K562 (cell line): Measurements from ENCODE around the gene RIMS3. TPM values are rescaled to one million over a fixed set of nuclear protein-coding genes. Genes with fewer than 3 reads are reported as not detected.

Experiments
- DMBX1 ChIP-seq: fragments of 250-450 bp; sonication (Bioruptor Pico); IDR thresholded peaks from 2 replicates; pipeline ENCODE4 v1.8.0; 2022; ENCODE audit warnings: inconsistent platforms, mild to moderate bottlenecking, moderate library complexity, borderline replicate concordance
- HES1 ChIP-seq: fragments of 450-650 bp; IDR thresholded peaks from 2 replicates; pipeline ENCODE4 v1.6.1; 2016; ENCODE audit warnings: low read depth, mild to moderate bottlenecking, moderate library complexity
- HOMEZ ChIP-seq: fragments of 250-450 bp; sonication (Bioruptor Pico); IDR thresholded peaks from 2 replicates; pipeline ENCODE4 v1.4.0; 2020; ENCODE audit warnings: mild to moderate bottlenecking, moderate library complexity
- MYNN ChIP-seq, 2 experiments: sonication (generic); formaldehyde crosslinking in 1 of 2; IDR thresholded peaks; 2 replicates each; pipeline versions ENCODE4 v1.5.0 to v1.6.1; 2016 to 2020; ENCODE audit warnings: antibody characterized with exemption in 1 of 2, missing genetic modification reagents in 1 of 2
- PHB ChIP-seq: fragments of 250-450 bp; sonication (Bioruptor Pico); IDR thresholded peaks from 2 replicates; pipeline ENCODE4 v1.5.0; 2021
- PHF20 ChIP-seq: fragments of 450-650 bp; IDR thresholded peaks from 2 replicates; pipeline ENCODE4 v1.6.1; 2018; ENCODE audit not compliant: partially characterized antibody
- PHTF2 ChIP-seq: fragments of 250-450 bp; sonication (Bioruptor Pico); IDR thresholded peaks from 2 replicates; pipeline ENCODE4 v1.5.0; 2021; ENCODE audit warnings: mild to moderate bottlenecking
- RCOR1 ChIP-seq, 2 experiments: IDR thresholded peaks; 2 replicates each; pipeline ENCODE4 v1.6.1; 2012; ENCODE audit warnings: low read depth in 2 of 2, low read length in 2 of 2, borderline replicate concordance in 1 of 2, improper control_type of control experiment in 1 of 2
- RHOXF2B ChIP-seq: fragments of 250-450 bp; sonication (Bioruptor Pico); conservative IDR thresholded peaks from 2 replicates; pipeline ENCODE4 v1.5.1; 2021
- SAFB ChIP-seq: fragments of 200-400 bp; formaldehyde crosslinking; IDR thresholded peaks from 2 replicates; pipeline ENCODE4 v1.6.1; 2017; ENCODE audit warnings: low read depth, low read length, borderline replicate concordance
- SMAD4 ChIP-seq: fragments of 250-450 bp; sonication (Bioruptor Pico); conservative IDR thresholded peaks from 2 replicates; pipeline ENCODE4 v1.8.0; 2021; ENCODE audit warnings: inconsistent platforms, mild to moderate bottlenecking, moderate library complexity
- SP2 ChIP-seq: IDR thresholded peaks from 2 replicates; pipeline ENCODE4 v1.6.1; 2011; ENCODE audit warnings: mild to moderate bottlenecking, low read depth, low read length, moderate library complexity; ENCODE audit not compliant: poor library complexity, severe bottlenecking; ENCODE audit errors: extremely low read depth
- SRSF3 ChIP-seq: fragments of 200-400 bp; formaldehyde crosslinking; IDR thresholded peaks from 2 replicates; pipeline ENCODE4 v1.6.1; 2016; ENCODE audit warnings: mild to moderate bottlenecking, low read length, moderate library complexity; ENCODE audit not compliant: insufficient read depth
- TBP ChIP-seq: optimal IDR thresholded peaks from 2 replicates; pipeline ENCODE3; 2011; ENCODE audit warnings: low read depth, low read length, improper control_type of control experiment
- THRB ChIP-seq: fragments of 450-650 bp; formaldehyde crosslinking; conservative IDR thresholded peaks from 2 replicates; pipeline ENCODE4 v1.4.0; 2022; ENCODE audit warnings: mild to moderate bottlenecking, missing genetic modification characterization
- TRIM25 ChIP-seq: fragments of 450-650 bp; IDR thresholded peaks from 2 replicates; pipeline ENCODE4 v1.7.0; 2016; ENCODE audit warnings: borderline replicate concordance
- ZNF24 ChIP-seq: fragments of 450-650 bp; IDR thresholded peaks from 2 replicates; pipeline ENCODE4 v1.6.1; 2016
- ZNF274 ChIP-seq: IDR thresholded peaks from 2 replicates; pipeline ENCODE4 v1.6.1; 2011; ENCODE audit warnings: low read depth, mild to moderate bottlenecking, low read length, moderate library complexity, borderline replicate concordance
- ZNF324 ChIP-seq: fragments of 250-450 bp; sonication (Bioruptor Pico); IDR thresholded peaks from 2 replicates; pipeline ENCODE4 v1.4.0; 2020; ENCODE audit warnings: mild to moderate bottlenecking
- ZNF444 ChIP-seq: fragments of 250-450 bp; sonication (Bioruptor Pico); IDR thresholded peaks from 2 replicates; pipeline ENCODE4 v1.4.0; 2020; ENCODE audit warnings: mild to moderate bottlenecking, moderate library complexity
- ZNF512 ChIP-seq: IDR thresholded peaks from 2 replicates; pipeline ENCODE4 v1.6.1; 2016; ENCODE audit warnings: missing genetic modification characterization, missing compliant biosample characterization
- polyA plus RNA-seq, 8 experiments: library from polyadenylated mRNA; depleted of rRNA in 4 of 8; stranded (reverse) in 5 of 8; unstranded in 3 of 8; fragments of >200 nt; fragmentation: Nextera tagmentation in 2 of 8; fragmentation: Illumina TruSeq in 1 of 8; extraction: Ambion mirVana in 2 of 8; extraction: Trizol in 1 of 8; gene quantifications; 2 replicates each; pipeline versions ENCODE4 v1.2.1 to v1.2.3, GENCODE V29; 2011 to 2014; ENCODE audit warnings: inconsistent platforms in 1 of 8, missing spikeins in 1 of 8
- total RNA-seq, 7 experiments: library from RNA; depleted of rRNA in 6 of 7; stranded (reverse); fragments of >200 nt in 6 of 7; fragmentation: Illumina TruSeq in 2 of 7; extraction: Trizol in 2 of 7; gene quantifications; 2 replicates each; pipeline versions ENCODE4 v1.2.1 to v1.2.3, GENCODE V29; 2011 to 2021; ENCODE audit warnings: low replicate concordance in 1 of 7

Gene RIMS3
- total and polyA plus RNA-seq, 9 of the 15 experiments (the other 6 are each of a cell fraction or from before 2014, with no cell fraction given), result 0.06 to 1.2 (median 0.59) TPM

- TF ChIP-seq PHTF2 (CRISPR knock-in tag) (no peak), ZNF274 (no peak), SMAD4 (no peak), SP2 (no peak), MYNN (IDR thresholded peaks at IDR 0.05) (no peak), MYNN (CRISPR knock-in tag; IDR thresholded peaks at IDR 0.05) (no peak), ZNF324 (no peak), THRB (CRISPR knock-in tag) (no peak), RHOXF2B (no peak), HOMEZ (CRISPR knock-in tag) (no peak), ZNF24 (no peak), SRSF3 (no peak), HES1 (no peak), SAFB (no peak), TRIM25 (no peak), RCOR1 (IDR thresholded peaks at IDR 0.05; ENCODE audit: borderline replicate concordance in 1 of 2, low read depth in 2 of 2, low read length in 2 of 2) (peak in 1 of 2 experiments; percentile 73; a peak in 1 of 4 replicates), ZNF444 (CRISPR knock-in tag) (no peak), TBP (no peak), DMBX1 (CRISPR knock-in tag) (no peak), PHF20 (peak; percentile 52), ZNF512 (no peak), PHB (CRISPR knock-in tag) (no peak)
These were observed 39.6 kb upstream of the RIMS3 start (continued) for GRCh38 chr1:40704817-40705733.
